Measurements from ENCODE around the gene DSCAML1. TPM values are rescaled to one million over a fixed set of nuclear protein-coding genes. Genes with fewer than 3 reads are reported as not detected.

Gene DSCAML1
- total RNA-seq = 1 to 10 TPM; 2.5 to 5.0 TPM

- ATAC-seq (peak; percentile 49 to 85), DNase-seq (ENCODE audit: low spot score in 2 of 2) (peak in 1 of 2 donors; percentile 59)
- H3K9me3 Mint-ChIP-seq = no peaks in the 10 kb centered on the region
- H3K36me3 Mint-ChIP-seq = no peaks in the 10 kb centered on the region
- no peak within 1 kb of the TSS for H3K27ac Mint-ChIP-seq
Measured at GRCh38 chr11:117796872-117797529, at the start of gene DSCAML1. Gene DSCAML1, minus strand, starts transcription at chr11:117797216. Its CDS starts 137 bp downstream, at chr11:117797079.

- ATAC-seq = peak; percentile 75 to 77
- DNase-seq (ENCODE audit: low spot score in 2 of 2) = peak; percentile 74 to 85
- H3K27ac Mint-ChIP-seq = no peak overlapping the region
- H3K9me3 Mint-ChIP-seq = no peaks in the 10 kb centered on the region
- H3K36me3 Mint-ChIP-seq = no peaks in the 10 kb centered on the region
Measured at GRCh38 chr11:117843666-117844484, 46.9 kb upstream of the DSCAML1 start.

- ATAC-seq = peak in 1 of 2 donors; percentile 24
- Mint-ChIP-seq H3K9me3 (no peaks in the 10 kb centered on the region), H3K36me3 (no peaks in the 10 kb centered on the region), H3K27ac (no peak overlapping the region)
- DNase-seq (ENCODE audit: low spot score in 2 of 2) = peak in 1 of 2 donors; percentile 37
Measured at GRCh38 chr11:117842131-117842941, 45.3 kb upstream of the DSCAML1 start.

- no peak for ATAC-seq
Measured at GRCh38 chr11:117841551-117842031, 44.6 kb upstream of the DSCAML1 start.

GRCh38 chr11:117840881-117841550 lies 44.0 kb upstream of the DSCAML1 start:
- peak in 1 of 2 donors; percentile 47 for DNase-seq (ENCODE audit: low spot score in 2 of 2)
- Mint-ChIP-seq H3K9me3 (no peaks in the 10 kb centered on the region), H3K36me3 (no peaks in the 10 kb centered on the region), H3K27ac (no peak overlapping the region)
- ATAC-seq = no peak

More at GRCh38 chr11:117841551-117842031, 44.6 kb upstream of the DSCAML1 start:
- Mint-ChIP-seq H3K27ac (no peak overlapping the region), H3K9me3 (no peaks in the 10 kb centered on the region), H3K36me3 (no peaks in the 10 kb centered on the region)
- peak in 1 of 2 donors; percentile 18 for DNase-seq (ENCODE audit: low spot score in 2 of 2)

GRCh38 chr11:117839936-117840813 lies 43.2 kb upstream of the DSCAML1 start:
- H3K9me3 Mint-ChIP-seq = no peaks in the 10 kb centered on the region
- DNase-seq (ENCODE audit: low spot score in 2 of 2) = peak in 1 of 2 donors; percentile 47
- no peaks in the 10 kb centered on the region for H3K36me3 Mint-ChIP-seq
- H3K27ac Mint-ChIP-seq = no peak overlapping the region
- ATAC-seq = no peak

- Mint-ChIP-seq H3K27ac (no peak overlapping the region), H3K36me3 (no peaks in the 10 kb centered on the region), H3K9me3 (no peaks in the 10 kb centered on the region)
- peak in 1 of 2 donors; percentile 28 for DNase-seq (ENCODE audit: low spot score in 2 of 2)
- ATAC-seq = no peak
Measured at GRCh38 chr11:117839380-117839881, 42.4 kb upstream of the DSCAML1 start.

GRCh38 chr11:117838901-117839300 lies 41.9 kb upstream of the DSCAML1 start:
- Mint-ChIP-seq H3K36me3 (no peaks in the 10 kb centered on the region), H3K27ac (peak overlapping the region in 1 of 2 donors; percentile 43), H3K9me3 (no peaks in the 10 kb centered on the region)
- ATAC-seq (no peak), DNase-seq (ENCODE audit: low spot score in 2 of 2) (no peak)

- DNase-seq (ENCODE audit: low spot score in 2 of 2) = peak in 1 of 2 donors; percentile 34
- ATAC-seq = no peak
- peak overlapping the region; percentile 41 to 43 for H3K27ac Mint-ChIP-seq
- no peaks in the 10 kb centered on the region for H3K36me3 Mint-ChIP-seq
- H3K9me3 Mint-ChIP-seq = no peaks in the 10 kb centered on the region
Measured at GRCh38 chr11:117837791-117838190, 40.8 kb upstream of the DSCAML1 start.

GRCh38 chr11:117837070-117837776 lies 40.2 kb upstream of the DSCAML1 start:
- no peak for ATAC-seq

GRCh38 chr11:117836077-117836960 lies 39.3 kb upstream of the DSCAML1 start:
- H3K36me3 Mint-ChIP-seq = no peaks in the 10 kb centered on the region
- H3K27ac Mint-ChIP-seq = no peak overlapping the region
- DNase-seq (ENCODE audit: low spot score in 2 of 2) = peak in 1 of 2 donors; percentile 21
- no peaks in the 10 kb centered on the region for H3K9me3 Mint-ChIP-seq
- no peak for ATAC-seq

More at GRCh38 chr11:117837070-117837776, 40.2 kb upstream of the DSCAML1 start:
- H3K27ac Mint-ChIP-seq = peak overlapping the region in 1 of 2 donors; percentile 43
- H3K36me3 Mint-ChIP-seq = no peaks in the 10 kb centered on the region
- no peaks in the 10 kb centered on the region for H3K9me3 Mint-ChIP-seq
- DNase-seq (ENCODE audit: low spot score in 2 of 2) = peak in 1 of 2 donors; percentile 37

- H3K36me3 Mint-ChIP-seq = no peaks in the 10 kb centered on the region
- no peak overlapping the region for H3K27ac Mint-ChIP-seq
- DNase-seq (ENCODE audit: low spot score in 2 of 2) (peak in 1 of 2 donors; percentile 13), ATAC-seq (no peak)
- H3K9me3 Mint-ChIP-seq = no peaks in the 10 kb centered on the region
Measured at GRCh38 chr11:117835576-117835975, 38.6 kb upstream of the DSCAML1 start.

GRCh38 chr11:117834838-117835443 lies 37.9 kb upstream of the DSCAML1 start:
- Mint-ChIP-seq H3K9me3 (no peaks in the 10 kb centered on the region), H3K27ac (no peak overlapping the region), H3K36me3 (no peaks in the 10 kb centered on the region)
- DNase-seq (ENCODE audit: low spot score in 2 of 2) = no peak
- no peak for ATAC-seq

Measured in activated naive CD4-positive, alpha-beta T cell treated with anti-CD3 and anti-CD28 coated beads, Interleukin-2, amount 50 U/mL, for 72 hours (primary cell).